Activated CD4-positive, alpha-beta T cell treated with anti-CD3 and anti-CD28 coated beads, Interleukin-2, amount 50 U/mL, for 24 hours (primary cell): ENCODE results near the gene SMIM29.
"Not testable (repeated sequence)": the region's sequence is repeated elsewhere in the genome, so short reads cannot be mapped to it uniquely, and the experiment has no call there.

ENCODE experiments used
- DNase-seq, 2 donors: peaks; one replicate each; pipeline ENCODE4 v3.0.0-alpha.2; 2020; ENCODE audit warnings: low read depth in 1 of 2, low spot score in 1 of 2

Gene SMIM29

GRCh38 chr6:34269132-34269531 lies 20.3 kb upstream of the SMIM29 start:
- DNase-seq = not testable (repeated sequence)

GRCh38 chr6:34267746-34268145 lies 18.9 kb upstream of the SMIM29 start:
- no peak for DNase-seq

- DNase-seq = not testable (repeated sequence)
These were observed 14.7 kb upstream of the SMIM29 start for GRCh38 chr6:34263484-34263883.

GRCh38 chr6:34260576-34261267 lies 11.9 kb upstream of the SMIM29 start:
- DNase-seq = no peak

GRCh38 chr6:34259529-34260069 lies 10.8 kb upstream of the SMIM29 start:
- no peak for DNase-seq

DNA sequence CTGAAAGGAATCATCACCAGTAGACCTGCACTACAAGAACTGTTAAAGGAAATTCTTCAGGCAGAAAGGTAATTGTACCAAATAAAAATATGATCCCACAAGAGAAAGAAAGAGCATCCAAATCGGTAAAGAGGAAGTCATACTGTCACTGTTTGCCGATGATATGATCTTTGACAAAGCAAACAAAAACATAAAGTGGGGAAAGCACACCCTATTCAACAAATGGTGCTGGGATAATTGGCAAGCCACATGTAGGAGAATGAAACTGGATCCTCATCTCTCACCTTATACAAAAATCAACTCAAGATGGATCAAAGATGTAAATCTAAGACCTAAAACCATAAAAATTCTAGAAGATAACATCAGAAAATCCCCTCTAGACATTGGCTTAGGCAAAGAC lies 3.6 kb upstream of the SMIM29 start:
- DNase-seq = not testable (repeated sequence)

GRCh38 chr6:34249469-34250261 lies 859 bp upstream of the SMIM29 start:
- no peak for DNase-seq

GRCh38 chr6:34248198-34248726 lies 544 bp downstream of the SMIM29 start:
- DNase-seq = peak in 1 of 2 donors; percentile 16

- no peak for DNase-seq
These were observed 1.2 kb downstream of the SMIM29 start for GRCh38 chr6:34247481-34248197.

DNA sequence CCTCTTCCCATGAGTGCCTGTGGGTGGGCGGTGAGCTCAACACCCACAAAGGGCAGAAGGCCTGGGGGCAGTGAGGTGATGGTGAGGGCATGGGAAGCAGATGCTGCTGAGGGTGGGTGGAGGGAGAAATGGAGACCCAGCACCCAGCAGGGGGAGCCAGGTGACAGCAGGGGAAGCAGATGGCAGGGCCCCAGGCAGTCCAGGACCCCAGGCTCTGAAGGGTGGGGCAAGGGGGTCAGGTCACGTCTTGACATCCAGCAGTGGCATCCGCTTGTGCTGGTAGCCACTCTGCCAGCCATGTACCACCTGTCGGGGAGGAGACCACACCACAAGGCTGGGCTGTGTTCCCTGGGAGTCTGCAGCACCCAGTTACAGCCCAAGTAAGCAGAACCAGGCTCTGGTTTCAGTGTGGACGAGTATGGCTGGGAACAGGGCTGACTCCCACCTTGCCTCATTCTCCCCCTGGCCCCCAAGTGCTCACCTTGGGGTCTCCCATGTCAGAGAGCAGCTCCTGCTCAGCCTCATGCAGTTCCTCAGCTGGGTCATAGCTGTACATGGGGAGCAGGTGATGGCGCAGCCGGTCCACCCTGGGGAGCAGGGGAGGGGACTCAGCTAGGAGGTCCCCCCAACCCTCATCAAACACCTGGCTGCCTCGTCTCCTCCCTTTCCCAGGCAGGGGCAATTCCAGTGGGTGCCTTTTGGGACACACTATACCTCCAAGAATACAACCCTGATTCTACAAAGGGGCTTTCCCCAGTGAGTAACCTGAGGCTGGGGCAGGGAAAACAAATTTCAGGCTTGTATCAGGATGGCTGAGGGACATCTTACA lies 2.0 kb downstream of the SMIM29 start:
- peak in 1 of 2 donors; percentile 32 for DNase-seq

DNA sequence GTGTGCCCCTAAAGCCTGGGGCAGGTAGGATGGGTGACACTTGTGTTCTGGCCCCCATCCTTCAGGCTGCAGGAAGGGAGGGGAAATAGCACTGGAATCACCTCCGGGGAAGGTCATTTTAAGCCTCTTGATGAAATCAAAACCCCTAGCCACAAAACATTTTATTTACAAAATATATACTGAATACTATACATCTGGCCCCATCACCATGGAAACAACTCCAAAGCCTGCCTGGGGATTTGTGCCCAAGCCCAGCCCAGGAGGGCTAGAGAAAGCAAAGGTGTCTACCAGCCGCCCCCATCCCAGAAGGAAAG lies 2.6 kb downstream of the SMIM29 start:
- no peak for DNase-seq

DNA sequence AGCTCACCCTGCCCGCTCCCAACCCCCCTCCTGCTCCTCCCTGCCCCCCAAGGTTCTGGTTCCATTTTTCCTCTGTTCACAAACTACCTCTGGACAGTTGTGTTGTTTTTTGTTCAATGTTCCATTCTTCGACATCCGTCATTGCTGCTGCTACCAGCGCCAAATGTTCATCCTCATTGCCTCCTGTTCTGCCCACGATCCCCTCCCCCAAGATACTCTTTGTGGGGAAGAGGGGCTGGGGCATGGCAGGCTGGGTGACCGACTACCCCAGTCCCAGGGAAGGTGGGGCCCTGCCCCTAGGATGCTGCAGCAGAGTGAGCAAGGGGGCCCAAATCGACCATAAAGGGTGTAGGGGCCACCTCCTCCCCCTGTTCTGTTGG lies 3.1 kb downstream of the SMIM29 start:
- not testable (repeated sequence) for DNase-seq

- DNase-seq = not testable (repeated sequence)
These were observed 3.6 kb downstream of the SMIM29 start for GRCh38 chr6:34245032-34245760.

- peak in 1 of 2 donors; percentile 68 for DNase-seq
These were observed 4.6 kb downstream of the SMIM29 start for GRCh38 chr6:34243901-34244884.

GRCh38 chr6:34243131-34243771 lies 5.6 kb downstream of the SMIM29 start:
- no peak for DNase-seq

- no peak for DNase-seq
These were observed 6.3 kb downstream of the SMIM29 start for GRCh38 chr6:34242252-34243130.
